ENCODE data around the gene ANKRD36C. TPM values are rescaled to one million over a fixed set of nuclear protein-coding genes. Genes with fewer than 3 reads are reported as not detected.
"Not testable (repeated sequence)": the region's sequence is repeated elsewhere in the genome, so short reads cannot be mapped to it uniquely, and the experiment has no call there.

The ANKRD36C gene
- total and polyA plus RNA-seq, 3 experiments from 2014 or later, result 22.7 to 29.8 (median 26.6) TPM

GRCh38 chr2:95867929-95868328 lies 123.7 kb downstream of the ANKRD36C start:
- H3K4me1 ChIP-seq (ENCODE audit: insufficient read depth, low read length); H3K36me3 ChIP-seq (ENCODE audit: insufficient read depth, low read length); H3K9me3 Mint-ChIP-seq; CTCF ChIA-PET; H3K27ac ChIP-seq (ENCODE audit: low read depth, low read length); H3K27me3 Mint-ChIP-seq; H3K27ac Mint-ChIP-seq; H3K4me3 Mint-ChIP-seq; POLR2A ChIA-PET; DNase-seq; H3K9me3 ChIP-seq (ENCODE audit: low read length); H3K27me3 ChIP-seq (ENCODE audit: insufficient read depth, low read length, poor library complexity, severe bottlenecking); H3K4me3 ChIP-seq (ENCODE audit: low read length); H3K4me1 Mint-ChIP-seq: not testable (repeated sequence)
- peaks cover 2 to 15% (median 4%) of the 10 kb centered on the region in 3 donors for H3K36me3 Mint-ChIP-seq

GRCh38 chr2:95867047-95867677 lies 124.5 kb downstream of the ANKRD36C start:
- H3K36me3 Mint-ChIP-seq, result peaks cover 2 to 15% (median 4%) of the 10 kb centered on the region in 3 donors
- H3K27ac ChIP-seq (ENCODE audit: low read depth, low read length); H3K9me3 ChIP-seq (ENCODE audit: low read length); H3K4me3 ChIP-seq (ENCODE audit: low read length); H3K4me1 ChIP-seq (ENCODE audit: insufficient read depth, low read length); H3K36me3 ChIP-seq (ENCODE audit: insufficient read depth, low read length); CTCF ChIA-PET; POLR2A ChIA-PET; H3K4me3 Mint-ChIP-seq; H3K27me3 Mint-ChIP-seq; H3K9me3 Mint-ChIP-seq; H3K27me3 ChIP-seq (ENCODE audit: insufficient read depth, low read length, poor library complexity, severe bottlenecking); H3K4me1 Mint-ChIP-seq; DNase-seq: not testable (repeated sequence)
- H3K27ac Mint-ChIP-seq, result peak overlapping the region in 1 of 8 donors; percentile 6

- Mint-ChIP-seq H3K36me3 (peaks cover 4 to 24% (median 5%) of the 10 kb centered on the region in 3 donors), H3K4me1 (peaks cover 3 to 11% (median 3%) of the 10 kb centered on the region in 3 donors)
- POLR2A ChIA-PET; DNase-seq; H3K27ac ChIP-seq (ENCODE audit: low read depth, low read length); H3K9me3 Mint-ChIP-seq; H3K36me3 ChIP-seq (ENCODE audit: insufficient read depth, low read length); H3K4me3 Mint-ChIP-seq; H3K27ac Mint-ChIP-seq; H3K27me3 ChIP-seq (ENCODE audit: insufficient read depth, low read length, poor library complexity, severe bottlenecking); H3K4me1 ChIP-seq (ENCODE audit: insufficient read depth, low read length); H3K27me3 Mint-ChIP-seq; CTCF ChIA-PET; H3K9me3 ChIP-seq (ENCODE audit: low read length); H3K4me3 ChIP-seq (ENCODE audit: low read length): not testable (repeated sequence)
Measured at GRCh38 chr2:95862121-95862520, 129.5 kb downstream of the ANKRD36C start.

GRCh38 chr2:95836151-95836550 lies 155.5 kb downstream of the ANKRD36C start:
- peaks cover 0 to 7% (median under 1%) of the 10 kb centered on the region in 5 donors for H3K9me3 Mint-ChIP-seq
- Histone ChIP-seq H3K9me3 (ENCODE audit: low read length) (no peaks in the 10 kb centered on the region), H3K36me3 (ENCODE audit: insufficient read depth, low read length) (no peaks in the 10 kb centered on the region), H3K27me3 (ENCODE audit: insufficient read depth, low read length, poor library complexity, severe bottlenecking) (no peaks in the 10 kb centered on the region), H3K4me3 (ENCODE audit: low read length) (no peak overlapping the region), H3K4me1 (ENCODE audit: insufficient read depth, low read length) (no peaks in the 10 kb centered on the region), H3K27ac (ENCODE audit: low read depth, low read length) (no peak overlapping the region)
- no peak overlapping the region for H3K27ac Mint-ChIP-seq
- H3K36me3 Mint-ChIP-seq, result peaks cover 18 to 71% (median 49%) of the 10 kb centered on the region in 3 donors
- ChIA-PET POLR2A (no interaction called here), CTCF (no interaction called here)
- H3K27me3 Mint-ChIP-seq, result no peaks in the 10 kb centered on the region
- DNase-seq, result no peak
- H3K4me1 Mint-ChIP-seq, result no peaks in the 10 kb centered on the region
- H3K4me3 Mint-ChIP-seq, result no peak overlapping the region

GRCh38 chr2:95834077-95835013 lies 157.3 kb downstream of the ANKRD36C start:
- DNase-seq; H3K27me3 ChIP-seq (ENCODE audit: insufficient read depth, low read length, poor library complexity, severe bottlenecking); H3K36me3 ChIP-seq (ENCODE audit: insufficient read depth, low read length); H3K27me3 Mint-ChIP-seq; H3K4me1 ChIP-seq (ENCODE audit: insufficient read depth, low read length); H3K4me3 ChIP-seq (ENCODE audit: low read length); POLR2A ChIA-PET; H3K4me3 Mint-ChIP-seq; H3K27ac Mint-ChIP-seq; CTCF ChIA-PET; H3K27ac ChIP-seq (ENCODE audit: low read depth, low read length); H3K9me3 ChIP-seq (ENCODE audit: low read length); H3K4me1 Mint-ChIP-seq: not testable (repeated sequence)
- peaks cover 2 to 21% (median 15%) of the 10 kb centered on the region in 5 donors for H3K9me3 Mint-ChIP-seq
- peaks cover 26 to 76% (median 59%) of the 10 kb centered on the region in 3 donors for H3K36me3 Mint-ChIP-seq

- H3K27me3 ChIP-seq (ENCODE audit: insufficient read depth, low read length, poor library complexity, severe bottlenecking); H3K27ac Mint-ChIP-seq; H3K36me3 ChIP-seq (ENCODE audit: insufficient read depth, low read length); CTCF ChIA-PET; H3K27me3 Mint-ChIP-seq; H3K4me3 ChIP-seq (ENCODE audit: low read length); H3K4me3 Mint-ChIP-seq; H3K27ac ChIP-seq (ENCODE audit: low read depth, low read length); DNase-seq; H3K4me1 ChIP-seq (ENCODE audit: insufficient read depth, low read length); POLR2A ChIA-PET; H3K4me1 Mint-ChIP-seq: not testable (repeated sequence)
- Mint-ChIP-seq H3K9me3 (peaks cover 43 to 66% (median 59%) of the 10 kb centered on the region in 5 donors), H3K36me3 (peaks cover 2 to 45% (median 15%) of the 10 kb centered on the region in 3 donors)
- peaks cover 18% of the 10 kb centered on the region for H3K9me3 ChIP-seq (ENCODE audit: low read length)
Measured at GRCh38 chr2:95824218-95824617, 167.4 kb downstream of the ANKRD36C start.

- H3K4me1 ChIP-seq (ENCODE audit: insufficient read depth, low read length); H3K27ac Mint-ChIP-seq; H3K4me1 Mint-ChIP-seq; H3K9me3 ChIP-seq (ENCODE audit: low read length); H3K27ac ChIP-seq (ENCODE audit: low read depth, low read length); H3K27me3 ChIP-seq (ENCODE audit: insufficient read depth, low read length, poor library complexity, severe bottlenecking); H3K36me3 ChIP-seq (ENCODE audit: insufficient read depth, low read length); POLR2A ChIA-PET; CTCF ChIA-PET; H3K27me3 Mint-ChIP-seq; DNase-seq; H3K4me3 Mint-ChIP-seq; H3K4me3 ChIP-seq (ENCODE audit: low read length): not testable (repeated sequence)
- H3K9me3 Mint-ChIP-seq, result peaks cover 43 to 66% (median 65%) of the 10 kb centered on the region in 5 donors
- H3K36me3 Mint-ChIP-seq, result peaks cover 14 to 65% (median 26%) of the 10 kb centered on the region in 3 donors
Measured at GRCh38 chr2:95817521-95817920, 174.1 kb downstream of the ANKRD36C start.

- POLR2A ChIA-PET; DNase-seq; H3K9me3 ChIP-seq (ENCODE audit: low read length); H3K4me3 ChIP-seq (ENCODE audit: low read length); H3K36me3 ChIP-seq (ENCODE audit: insufficient read depth, low read length); H3K4me1 ChIP-seq (ENCODE audit: insufficient read depth, low read length); H3K27me3 ChIP-seq (ENCODE audit: insufficient read depth, low read length, poor library complexity, severe bottlenecking); H3K27ac ChIP-seq (ENCODE audit: low read depth, low read length); H3K4me3 Mint-ChIP-seq; H3K4me1 Mint-ChIP-seq; CTCF ChIA-PET; H3K27me3 Mint-ChIP-seq: not testable (repeated sequence)
- peaks cover 24 to 43% (median 39%) of the 10 kb centered on the region in 5 donors for H3K9me3 Mint-ChIP-seq
- H3K36me3 Mint-ChIP-seq, result peaks cover 24 to 65% (median 26%) of the 10 kb centered on the region in 3 donors
- peak overlapping the region in 1 of 8 donors; percentile 0 for H3K27ac Mint-ChIP-seq
Measured at GRCh38 chr2:95813311-95813710, 178.3 kb downstream of the ANKRD36C start.
